ENCODE data around the gene CAMSAP1.
A peak's percentile ranks its signal among the peaks of the same experiment; 100 is the strongest.
"Not testable (repeated sequence)": the region's sequence is repeated elsewhere in the genome, so short reads cannot be mapped to it uniquely, and the experiment has no call there.

The CAMSAP1 gene

GRCh38 chr9:135921749-135922310, 14.5 kb upstream of the CAMSAP1 start:
- no peak for DNase-seq (ENCODE audit: low spot score)

GRCh38 chr9:135920973-135921585, 13.7 kb upstream of the CAMSAP1 start:
- no peak for DNase-seq (ENCODE audit: low spot score)

- no peak for DNase-seq (ENCODE audit: low spot score)
Measured at GRCh38 chr9:135920256-135920930, 13.0 kb upstream of the CAMSAP1 start.

GRCh38 chr9:135919318-135919890, 12.1 kb upstream of the CAMSAP1 start:
- no peak for DNase-seq (ENCODE audit: low spot score)

GRCh38 chr9:135916227-135916626, 8.9 kb upstream of the CAMSAP1 start:
- not testable (repeated sequence) for DNase-seq (ENCODE audit: low spot score)

- DNase-seq (ENCODE audit: low spot score): no peak
Measured at GRCh38 chr9:135914921-135915320, 7.6 kb upstream of the CAMSAP1 start.

- DNase-seq (ENCODE audit: low spot score): not testable (repeated sequence)
Measured at GRCh38 chr9:135911233-135911632, 3.9 kb upstream of the CAMSAP1 start.

- DNase-seq (ENCODE audit: low spot score): no peak
Measured at GRCh38 chr9:135910757-135911156, 3.4 kb upstream of the CAMSAP1 start.

GRCh38 chr9:135910216-135910615, 2.9 kb upstream of the CAMSAP1 start:
- no peak for DNase-seq (ENCODE audit: low spot score)

- DNase-seq (ENCODE audit: low spot score): no peak
Measured at GRCh38 chr9:135909371-135909770, 2.0 kb upstream of the CAMSAP1 start.

GRCh38 chr9:135908754-135909204, 1.4 kb upstream of the CAMSAP1 start:
- DNase-seq (ENCODE audit: low spot score): peak; percentile 85

- DNase-seq (ENCODE audit: low spot score): peak; percentile 65
Measured at GRCh38 chr9:135908093-135908753, 877 bp upstream of the CAMSAP1 start.

GRCh38 chr9:135907006-135907430, 328 bp downstream of the CAMSAP1 start:
- no peak for DNase-seq (ENCODE audit: low spot score)

- DNase-seq (ENCODE audit: low spot score): peak; percentile 40
Measured at GRCh38 chr9:135906291-135907005, 898 bp downstream of the CAMSAP1 start.

GRCh38 chr9:135905380-135906258, 1.7 kb downstream of the CAMSAP1 start:
- DNase-seq (ENCODE audit: low spot score): peak; percentile 57

GRCh38 chr9:135903786-135904520, 3.4 kb downstream of the CAMSAP1 start:
- no peak for DNase-seq (ENCODE audit: low spot score)

- no peak for DNase-seq (ENCODE audit: low spot score)
Measured at GRCh38 chr9:135903358-135903656, 4.0 kb downstream of the CAMSAP1 start.

GRCh38 chr9:135902655-135903357, 4.5 kb downstream of the CAMSAP1 start:
- no peak for DNase-seq (ENCODE audit: low spot score)

GRCh38 chr9:135901826-135902225, 5.5 kb downstream of the CAMSAP1 start:
- no peak for DNase-seq (ENCODE audit: low spot score)
